H1 (cell line): ENCODE results near the gene DDX51. TPM values are rescaled to one million over a fixed set of nuclear protein-coding genes. Genes with fewer than 3 reads are reported as not detected.

Experiments used
- ASH2L ChIP-seq: fragments of 200-600, 300-600 bp; sonication (generic); IDR thresholded peaks from one replicate; pipeline ENCODE4 v1.7.1; 2017; ENCODE audit warnings: low read length
- BACH1 ChIP-seq: IDR thresholded peaks from 2 replicates; pipeline ENCODE4 v1.6.1; 2012; ENCODE audit warnings: low read length, improper control_type of control experiment
- KDM5A ChIP-seq: fragments of 200-600 bp; IDR thresholded peaks from 2 replicates; pipeline ENCODE4 v1.7.1; 2012; ENCODE audit warnings: mild to moderate bottlenecking, low read length, inconsistent platforms, mixed read lengths
- polyA plus RNA-seq, 7 experiments: library from polyadenylated mRNA; depleted of rRNA in 3 of 7; stranded (reverse) in 5 of 7; unstranded in 2 of 7; fragments of >200 nt in 5 of 7; fragments of 200-250 nt in 2 of 7; gene quantifications; 1 replicate in 5 of 7; 2 replicates in 1 of 7; 4 replicates in 1 of 7; pipeline versions ENCODE4 v1.2.1 to v1.2.3, GENCODE V29; 2011 to 2013; ENCODE audit warnings: missing spikeins in 2 of 7, mixed read lengths in 2 of 7
- total RNA-seq: library from RNA; stranded (reverse); fragmentation: NEBNext Ultra II Directional; extraction: Animal tissue kit (Norgen Biotek cat#: 25700); gene quantifications from 2 replicates; pipeline ENCODE4 v1.2.1, GENCODE V29; 2021
- TF ChIP-seq, protein P1 (sequence below): IDR thresholded peaks from 2 replicates; pipeline ENCODE4 v1.6.1; 2012; ENCODE audit warnings: inconsistent platforms

Gene DDX51
- total and polyA plus RNA-seq, 2 of the 8 experiments (the other 6 are each of a cell fraction or from before 2014, with no cell fraction given): 11.2 to 24.4 TPM

DNA sequence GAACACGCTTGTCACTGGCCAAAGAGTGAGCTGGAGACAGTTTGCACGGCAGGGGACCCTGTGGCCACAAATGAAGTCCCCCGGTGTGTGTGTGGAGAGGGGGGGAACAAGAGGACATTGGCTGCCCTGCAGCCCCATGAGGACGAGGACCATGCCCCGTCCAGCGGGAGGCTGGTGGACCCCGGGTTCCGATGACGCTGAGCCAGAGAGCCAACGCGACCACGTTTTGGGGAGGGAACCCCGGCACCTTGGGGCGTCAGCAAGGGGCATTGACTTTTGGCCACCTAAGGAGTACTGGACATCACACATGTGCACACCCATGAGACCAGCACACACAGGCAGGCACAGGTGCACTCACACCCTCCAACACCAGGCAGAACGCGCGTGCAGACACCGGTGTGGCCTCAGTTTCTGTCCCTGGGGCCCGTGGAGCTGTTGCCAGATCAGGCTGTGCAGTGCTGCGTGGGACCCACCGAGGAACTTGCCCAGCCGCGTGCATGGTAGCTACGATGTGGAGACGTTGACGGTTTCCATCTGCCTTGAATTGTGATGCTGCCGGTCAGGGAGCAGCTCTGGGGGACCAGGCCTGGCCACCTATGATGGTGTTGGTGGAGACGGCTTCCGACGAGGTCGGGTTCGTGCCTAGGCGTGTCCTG lies 26.6 kb upstream of the DDX51 start (continued):
- TF ChIP-seq BACH1 (no peak), ASH2L (no peak), KDM5A (no peak)
- TF ChIP-seq, protein P1, sequence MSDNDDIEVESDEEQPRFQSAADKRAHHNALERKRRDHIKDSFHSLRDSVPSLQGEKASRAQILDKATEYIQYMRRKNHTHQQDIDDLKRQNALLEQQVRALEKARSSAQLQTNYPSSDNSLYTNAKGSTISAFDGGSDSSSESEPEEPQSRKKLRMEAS: no peak
